IMR-90 (cell line): ENCODE data around the gene NIT1. TPM values are rescaled to one million over a fixed set of nuclear protein-coding genes. Genes with fewer than 3 reads are reported as not detected.
A peak's percentile ranks its signal among the peaks of the same experiment; 100 is the strongest.

ENCODE experiments used
- ATAC-seq: fragments of 200-7000 bp; cut with Tn5 transposase; 2 replicates; pipeline ENCODE4 v1.9.1; 2020; ENCODE audit warnings: low read depth, mild to moderate bottlenecking, moderate library complexity
- BruUV-seq: library from RNA; stranded (reverse); fragments of 400-500 nt; replicated peaks from 2 replicates; lab custom pipeline; 2021; lab: Mats Ljungman, UMichigan
- CTCF ChIA-PET: fragments of 300-600 bp; formaldehyde crosslinking; extraction: SDS; loops from one replicate; lab custom pipeline; 2021; ENCODE audit warnings: antibody characterized with exemption; lab: Yijun Ruan, JAX
- POLR2A ChIA-PET: fragments of 300-600 bp; sonication (Branson Sonifier 250); formaldehyde crosslinking; loops from one replicate; lab custom pipeline; 2022; ENCODE audit warnings: antibody characterized with exemption; ENCODE audit not compliant: unreplicated experiment; lab: Charles Lee
- DNase-seq: peaks from one replicate; pipeline ENCODE4 v3.0.0; 2013
- H2AFZ ChIP-seq: replicated peaks from 2 replicates; pipeline ENCODE3; 2013; ENCODE audit warnings: low read length, mild to moderate bottlenecking; ENCODE audit not compliant: poor library complexity
- H2AK5ac ChIP-seq: 2 replicates; pipeline ENCODE4 v1.6.1; 2013; ENCODE audit warnings: low read depth, low read length, inconsistent platforms
- H2AK9ac ChIP-seq: replicated peaks from 2 replicates; pipeline ENCODE3; 2013; ENCODE audit warnings: mild to moderate bottlenecking, low read depth, low read length, moderate library complexity; ENCODE audit not compliant: poor library complexity
- H2BK120ac ChIP-seq: 2 replicates; pipeline ENCODE4 v1.6.1; 2013; ENCODE audit warnings: low read depth, low read length, inconsistent platforms
- H2BK15ac ChIP-seq: 3 replicates; pipeline ENCODE4 v1.6.1; 2013; ENCODE audit warnings: low read depth, low read length, inconsistent platforms
- H2BK20ac ChIP-seq: 2 replicates; pipeline ENCODE4 v1.6.1; 2013; ENCODE audit warnings: low read depth, mild to moderate bottlenecking, inconsistent platforms, low read length, moderate library complexity
- H2BK5ac ChIP-seq: 2 replicates; pipeline ENCODE4 v1.6.1; 2013; ENCODE audit warnings: mild to moderate bottlenecking, low read depth, low read length, inconsistent platforms; ENCODE audit not compliant: poor library complexity, severe bottlenecking
- H3K14ac ChIP-seq: replicated peaks from 2 replicates; pipeline ENCODE4 v1.6.1; 2013; ENCODE audit warnings: low read depth, low read length, inconsistent platforms
- H3K18ac ChIP-seq: 2 replicates; pipeline ENCODE4 v1.6.1; 2013; ENCODE audit warnings: low read depth, low read length, control low read depth
- H3K23ac ChIP-seq: 2 replicates; pipeline ENCODE4 v1.6.1; 2013; ENCODE audit warnings: low read depth, low read length, inconsistent platforms
- H3K27ac ChIP-seq: 2 replicates; pipeline ENCODE4 v1.5.1; 2013; ENCODE audit warnings: mild to moderate bottlenecking, control low read depth, low read length; ENCODE audit not compliant: insufficient read depth
- H3K27me3 ChIP-seq: 2 replicates; pipeline ENCODE4 v1.6.1; 2013; ENCODE audit warnings: low read length; ENCODE audit not compliant: control insufficient read depth, insufficient read depth
- H3K36me3 ChIP-seq: 2 replicates; pipeline ENCODE4 v1.6.1; 2013; ENCODE audit warnings: low read length, mixed read lengths; ENCODE audit not compliant: control insufficient read depth, insufficient read depth
- H3K4ac ChIP-seq: 2 replicates; pipeline ENCODE4 v1.6.1; 2013; ENCODE audit warnings: low read depth, low read length, inconsistent platforms
- H3K4me1 ChIP-seq: 2 replicates; pipeline ENCODE4 v1.6.1; 2013; ENCODE audit warnings: low read length, mixed read lengths; ENCODE audit not compliant: control insufficient read depth, insufficient read depth
- H3K4me2 ChIP-seq: 2 replicates; pipeline ENCODE4 v1.6.1; 2013; ENCODE audit warnings: low read depth, mild to moderate bottlenecking, control low read depth, low read length, moderate library complexity
- H3K4me3 ChIP-seq: 2 replicates; pipeline ENCODE4 v1.5.1; 2013; ENCODE audit warnings: low read depth, mild to moderate bottlenecking, control low read depth, low read length, moderate library complexity; ENCODE audit not compliant: insufficient read depth
- H3K56ac ChIP-seq: 2 replicates; pipeline ENCODE4 v1.6.1; 2013; ENCODE audit warnings: low read length, inconsistent platforms; ENCODE audit not compliant: insufficient read depth; ENCODE audit errors: extremely low read depth
- H3K79me1 ChIP-seq, 2 experiments: 2 replicates each; pipeline ENCODE4 v1.6.1; 2013; ENCODE audit warnings: low read length in 2 of 2, inconsistent platforms in 1 of 2, low read depth in 1 of 2
- H3K9ac ChIP-seq: 2 replicates; pipeline ENCODE4 v1.6.1; 2013; ENCODE audit warnings: low read depth, low read length, control low read depth
- H3K9me1 ChIP-seq: 2 replicates; pipeline ENCODE4 v1.6.1; 2013; ENCODE audit warnings: low read length, inconsistent platforms; ENCODE audit not compliant: insufficient read depth
- H3K9me3 ChIP-seq: 2 replicates; pipeline ENCODE4 v1.6.1; 2013; ENCODE audit warnings: low read length; ENCODE audit not compliant: control insufficient read depth, insufficient read depth
- H4K20me1 ChIP-seq: 2 replicates; pipeline ENCODE4 v1.6.1; 2013; ENCODE audit warnings: low read length, inconsistent platforms; ENCODE audit not compliant: insufficient read depth
- H4K5ac ChIP-seq: 2 replicates; pipeline ENCODE4 v1.6.1; 2013; ENCODE audit warnings: mild to moderate bottlenecking, low read depth, low read length, control low read depth
- H4K8ac ChIP-seq, 2 experiments: 2 replicates each; pipeline ENCODE4 v1.6.1; 2013; ENCODE audit warnings: low read depth in 2 of 2, low read length in 2 of 2, control low read depth in 1 of 2, inconsistent platforms in 1 of 2
- H4K91ac ChIP-seq: 2 replicates; pipeline ENCODE4 v1.6.1; 2013; ENCODE audit warnings: low read depth, low read length, inconsistent platforms; ENCODE audit not compliant: insufficient read depth
- CEBPB ChIP-seq: IDR thresholded peaks from 2 replicates; pipeline ENCODE4 v1.6.1; 2012; ENCODE audit warnings: low read depth, low read length, improper control_type of control experiment
- CHD1 ChIP-seq: IDR thresholded peaks from 2 replicates; pipeline ENCODE4 v1.6.1; 2012; ENCODE audit warnings: low read depth, low read length, improper control_type of control experiment
- NFE2L2 ChIP-seq: fragments of 150-350 bp; IDR thresholded peaks from 2 replicates; pipeline ENCODE4 v1.6.1; 2016; ENCODE audit warnings: low read depth, mild to moderate bottlenecking, low read length
- RAD21 ChIP-seq: IDR thresholded peaks from 2 replicates; pipeline ENCODE4 v1.6.1; 2012; ENCODE audit warnings: low read length, improper control_type of control experiment
- SMC3 ChIP-seq: fragments of 150-350 bp; IDR thresholded peaks from 2 replicates; pipeline ENCODE4 v1.6.1; 2016; ENCODE audit warnings: low read depth, mild to moderate bottlenecking, antibody characterized with exemption, low read length, moderate library complexity
- WGBS, 2 experiments: methylation state at CpG; one replicate each; pipeline versions ENCODE4 v1.1.5 to v1.1.7; 2013; ENCODE audit warnings: missing lambda C conversion rate in 2 of 2; ENCODE audit not compliant: insufficient read length in 1 of 2; ENCODE audit errors: extremely low coverage in 2 of 2; 5-methylcytosine and 5-hydroxymethylcytosine counted together
- dilution Hi-C: fragments of 300-500 bp; cut with HindIII; formaldehyde crosslinking; loops from one replicate; pipeline ENCODE4 v1.14.3; 2018; ENCODE audit warnings: low sequenced_read_pairs; ENCODE audit not compliant: unreplicated experiment
- in situ Hi-C: fragments of 300-500 bp; cut with MboI; formaldehyde crosslinking; loops from 3 replicates; pipeline ENCODE4 v1.14.3; 2019; ENCODE audit warnings: low sequenced_read_pairs, inconsistent platforms, mixed read lengths
- intact Hi-C: fragments of 100-400 bp; cut with micrococcal nuclease; formaldehyde crosslinking; loops from 2 replicates; pipeline ENCODE4 v1.10.0; 2022
- polyA plus RNA-seq, 3 experiments: library from polyadenylated mRNA; depleted of rRNA; stranded (reverse); fragments of >200 nt; gene quantifications; 2 replicates each; pipeline ENCODE4 v1.2.3, GENCODE V29; 2012; ENCODE audit warnings: low replicate concordance in 1 of 3
- total RNA-seq: library from RNA; depleted of rRNA; stranded (reverse); fragments of >200 nt; gene quantifications from 2 replicates; pipeline ENCODE4 v1.2.3, GENCODE V29; 2012

Gene NIT1
- total and polyA plus RNA-seq, 2 of the 4 experiments (the other 2 are of a cell fraction): 22.8 to 33.6 TPM

DNA sequence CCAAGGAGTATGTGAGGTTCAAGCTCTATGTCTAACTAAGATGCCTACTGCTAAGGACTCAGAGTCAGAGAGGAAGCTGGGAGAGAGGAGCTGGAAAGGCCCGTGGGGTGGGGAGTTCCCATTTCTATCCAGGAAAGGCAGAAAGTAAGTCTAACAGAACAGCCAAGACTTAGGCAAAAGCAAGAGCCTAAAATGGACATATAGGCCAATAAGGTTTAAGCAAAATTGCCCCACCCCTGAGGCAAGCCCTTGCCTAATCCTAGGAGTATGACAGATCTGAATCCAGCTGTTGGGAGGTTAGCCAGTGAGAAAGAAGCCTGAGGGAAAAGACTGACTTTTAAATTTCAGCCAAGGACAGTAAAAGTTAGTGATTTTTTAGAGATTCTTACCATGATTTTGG, 21.4 kb upstream of the NIT1 start:
- Histone ChIP-seq H3K18ac (no peak overlapping the region), H3K9me1 (peaks cover 9% of the 10 kb centered on the region), H4K20me1 (peaks cover 10% of the 10 kb centered on the region), H3K56ac (no peak overlapping the region), H3K23ac (no peak overlapping the region), H3K4me1 (peaks cover 12% of the 10 kb centered on the region), H2AFZ (no peak overlapping the region), H2AK5ac (no peak overlapping the region), H3K9ac (no peak overlapping the region), H4K5ac (no peak overlapping the region), H3K4me3 (no peak overlapping the region), H3K4me2 (no peak overlapping the region), H3K4ac (no peak overlapping the region), H2BK15ac (no peak overlapping the region), H2AK9ac (no peak overlapping the region), H3K27ac (no peak overlapping the region), H2BK120ac (no peak overlapping the region), H2BK5ac (no peak overlapping the region), H3K79me1 (peaks cover 0 to 4% of the 10 kb centered on the region in 2 experiments; a peak in 1 of 4 replicates), H3K14ac (no peak overlapping the region), H4K91ac (no peak overlapping the region), H3K9me3 (no peaks in the 10 kb centered on the region), H4K8ac (no peak overlapping the region), H3K36me3 (peaks cover 4% of the 10 kb centered on the region), H3K27me3 (no peaks in the 10 kb centered on the region), H2BK20ac (no peak overlapping the region)
- in situ Hi-C loops (loop anchor here (5.0 kb wide), 1 partner anchor 99 kb away; no protein-coding TSS in a partner anchor), dilution Hi-C loops (no loop called here), intact Hi-C loops (loop anchor here (2.0 to 5.0 kb wide), 2 partner anchors 24 to 369 kb away; no protein-coding TSS in a partner anchor)
- CTCF ChIA-PET: interaction anchor here (1.1 to 2.7 kb wide), 6 partner anchors 12 to 103 kb away, joined by 3 to 23 read pairs (median 4); partner anchors contain the start of gene USF1
- no peak for ATAC-seq
- POLR2A ChIA-PET: no interaction called here
- DNase-seq: peak; percentile 54
- WGBS, 2 experiments: no CpG with 5 or more reads among the region's 1 CpG
- TF ChIP-seq SMC3: no peak
- peak; percentile 63 for TF ChIP-seq CEBPB
- TF ChIP-seq RAD21: no peak
- TF ChIP-seq CHD1: no peak
- TF ChIP-seq NFE2L2: no peak
- no TSS peak for BruUV-seq
